Tibial nerve (tissue), 4 donors: ENCODE results near the gene CMIP. TPM values are rescaled to one million over a fixed set of nuclear protein-coding genes. Genes with fewer than 3 reads are reported as not detected.
A peak's percentile ranks its signal among the peaks of the same experiment; 100 is the strongest.

Experiments used
- DNase-seq, 2 donors: peaks; one replicate each; pipeline ENCODE4 v3.0.0-alpha.2; 2019; ENCODE audit warnings: low spot score in 2 of 2
- H3K27ac ChIP-seq, 4 donors: fragments of 200-600 bp; sonication (generic) in 3 of 4; one replicate each; pipeline ENCODE4 v1.5.1; 2017 to 2019; ENCODE audit warnings: mild to moderate bottlenecking in 1 of 4
- H3K27me3 ChIP-seq, 2 donors: fragments of 200-600 bp; sonication (generic) in 1 of 2; one replicate each; pipeline versions ENCODE4 v1.5.1 to v1.6.0; 2017 to 2019
- H3K36me3 ChIP-seq, 3 donors: fragments of 200-600 bp; sonication (generic); one replicate each; pipeline ENCODE4 v1.5.1; 2018 to 2019
- H3K4me1 ChIP-seq, 4 donors: fragments of 200-600 bp; sonication (generic) in 3 of 4; one replicate each; pipeline ENCODE4 v1.5.1; 2017 to 2019
- H3K4me3 ChIP-seq, 4 donors: fragments of 200-600 bp; sonication (generic) in 3 of 4; one replicate each; pipeline ENCODE4 v1.5.1; 2017 to 2019; ENCODE audit warnings: mild to moderate bottlenecking in 1 of 4, moderate library complexity in 1 of 4
- H3K9me3 ChIP-seq, 4 donors: fragments of 200-600 bp; sonication (generic) in 3 of 4; one replicate each; pipeline ENCODE4 v1.5.1; 2017 to 2019
- CTCF ChIP-seq, 5 experiments: fragments of 200-600 bp in 3 of 5; fragments of 450-650 bp in 2 of 5; sonication (generic) in 3 of 5; IDR thresholded peaks; one replicate each; pipeline ENCODE4 v1.5.1; 2016 to 2019; ENCODE audit warnings: antibody characterized with exemption in 5 of 5, mild to moderate bottlenecking in 3 of 5, moderate library complexity in 2 of 5
- EP300 ChIP-seq, 2 donors: sonication (generic); formaldehyde crosslinking; IDR thresholded peaks; one replicate each; pipeline ENCODE4 v1.6.1; 2017; ENCODE audit warnings: antibody characterized with exemption in 2 of 2, mild to moderate bottlenecking in 1 of 2
- POLR2A ChIP-seq, 2 donors: fragments of 450-650 bp; IDR thresholded peaks; one replicate each; pipeline ENCODE4 v1.6.1; 2017; ENCODE audit warnings: antibody characterized with exemption in 2 of 2, mild to moderate bottlenecking in 2 of 2, moderate library complexity in 2 of 2
- WGBS, 2 donors: methylation state at CpG; one replicate each; pipeline ENCODE4 v1.1.5; 2018; 5-methylcytosine and 5-hydroxymethylcytosine counted together
- total RNA-seq, 4 donors: library from RNA; depleted of rRNA; stranded (reverse); fragments of >200 nt; gene quantifications; one replicate each; pipeline ENCODE4 v1.1.0, GENCODE V29; 2016

CMIP gene
- total RNA-seq, 4 donors from 2014 or later, result 28.2 to 48.8 (median 31.8) TPM

DNA sequence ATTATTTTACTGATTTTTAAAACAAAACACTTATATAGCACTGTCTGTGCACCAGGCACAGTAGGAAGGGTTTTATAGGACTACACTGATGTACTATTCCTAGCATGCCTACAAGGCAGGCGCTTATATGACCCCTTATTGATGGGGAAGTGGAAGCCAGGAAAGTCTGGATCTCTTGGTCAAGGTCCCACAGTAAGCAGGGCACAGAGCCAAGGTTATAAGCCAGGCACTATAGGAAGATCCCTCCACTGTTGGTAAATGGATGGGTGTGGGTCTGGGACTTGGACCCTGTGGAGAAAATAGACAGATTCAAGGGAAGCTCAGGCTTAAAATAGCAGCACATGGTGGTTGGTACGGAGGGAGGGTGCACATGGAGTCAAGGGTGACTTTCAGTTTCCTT is 275.4 kb downstream of the CMIP start:
- H3K27ac ChIP-seq, result no peak overlapping the region
- no peak overlapping the region for H3K4me3 ChIP-seq
- 91 to 92% methylated on average over 2 of the region's 2 CpGs for WGBS, 2 donors
- H3K27me3 ChIP-seq, result no peaks in the 10 kb centered on the region
- H3K9me3 ChIP-seq, result no peaks in the 10 kb centered on the region
- no peak for TF ChIP-seq EP300 (IDR thresholded peaks at IDR 0.05)
- TF ChIP-seq CTCF (IDR thresholded peaks at IDR 0.05), result no peak
- no peak for TF ChIP-seq POLR2A (IDR thresholded peaks at IDR 0.05)
- no peaks in the 10 kb centered on the region for H3K36me3 ChIP-seq
- no peak for DNase-seq
- H3K4me1 ChIP-seq, result peaks cover 0 to 7% (median 2%) of the 10 kb centered on the region in 4 donors

GRCh38 chr16:81720973-81721906 is 276.6 kb downstream of the CMIP start:
- Histone ChIP-seq H3K4me3 (no peak overlapping the region), H3K36me3 (no peaks in the 10 kb centered on the region), H3K27ac (no peak overlapping the region), H3K4me1 (peaks cover 0 to 7% (median 2%) of the 10 kb centered on the region in 4 donors), H3K27me3 (no peaks in the 10 kb centered on the region), H3K9me3 (no peaks in the 10 kb centered on the region)
- DNase-seq, result no peak
- WGBS, 2 donors, result 71 to 77% methylated on average over 10 of the region's 10 CpGs
- TF ChIP-seq EP300 (IDR thresholded peaks at IDR 0.05) (no peak), POLR2A (IDR thresholded peaks at IDR 0.05) (no peak), CTCF (IDR thresholded peaks at IDR 0.05) (no peak)

DNA sequence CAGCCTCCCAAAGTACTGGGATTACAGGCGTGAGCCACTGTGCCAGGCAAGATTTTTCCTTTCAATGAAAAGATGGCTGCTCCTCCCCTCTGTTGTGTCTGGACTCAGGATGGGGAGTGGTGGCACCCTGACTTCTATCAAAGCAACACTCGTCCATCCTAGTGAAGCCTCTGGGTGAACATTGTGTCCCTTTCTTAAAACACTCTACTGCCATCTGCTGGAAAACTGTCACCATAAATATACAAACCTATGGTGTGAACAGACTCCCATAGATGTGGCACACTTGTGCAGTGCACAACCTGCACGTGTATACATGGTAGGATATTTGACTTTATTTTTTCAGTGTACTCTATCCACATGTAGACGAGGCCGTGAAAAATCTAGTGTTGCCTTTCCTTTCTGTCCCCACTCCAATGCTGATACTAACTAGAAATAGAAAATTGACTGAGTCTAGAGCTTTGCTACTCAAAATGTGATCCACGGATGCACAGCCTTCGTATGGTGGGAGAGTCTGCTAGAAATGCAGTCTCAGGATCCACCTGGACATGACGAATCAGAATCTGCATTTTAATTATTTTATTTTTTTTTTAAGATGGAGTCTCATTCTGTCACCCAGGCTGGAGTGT is 278.6 kb downstream of the CMIP start:
- H3K27ac ChIP-seq, result no peak overlapping the region
- no peaks in the 10 kb centered on the region for H3K36me3 ChIP-seq
- DNase-seq, result peak in 1 of 2 donors; percentile 89
- TF ChIP-seq POLR2A (IDR thresholded peaks at IDR 0.05), result no peak
- TF ChIP-seq EP300 (IDR thresholded peaks at IDR 0.05), result no peak
- TF ChIP-seq CTCF (IDR thresholded peaks at IDR 0.05), result peak; percentile 58 to 90 (median 75)
- no peaks in the 10 kb centered on the region for H3K9me3 ChIP-seq
- no peak overlapping the region for H3K4me3 ChIP-seq
- H3K4me1 ChIP-seq, result peaks cover 0 to 7% (median 0%) of the 10 kb centered on the region in 4 donors
- H3K27me3 ChIP-seq, result no peaks in the 10 kb centered on the region
- WGBS, 2 donors, result 42 to 44% methylated on average over 8 of the region's 8 CpGs

DNA sequence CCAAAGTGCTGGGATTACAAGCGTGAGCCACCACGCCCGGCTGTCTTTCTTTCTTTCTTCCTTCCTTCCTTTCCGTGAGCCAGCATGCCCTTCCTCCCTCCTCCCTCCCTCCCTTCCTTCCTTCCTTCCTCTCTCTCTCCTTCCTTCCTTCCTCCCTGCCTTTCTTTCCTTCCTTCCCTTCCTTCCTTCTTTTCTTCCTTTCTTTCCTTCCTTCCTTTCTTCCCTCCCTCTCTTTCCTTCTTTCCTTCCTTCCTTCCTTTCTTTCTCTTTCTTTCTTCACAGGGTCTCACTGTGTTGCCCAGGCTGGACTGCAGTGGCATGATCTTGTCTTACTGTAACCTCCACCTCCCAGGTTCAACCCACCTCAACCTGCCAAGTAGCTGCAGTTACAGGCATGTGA is 283.8 kb downstream of the CMIP start:
- no peak overlapping the region for H3K27ac ChIP-seq
- TF ChIP-seq EP300 (IDR thresholded peaks at IDR 0.05), result no peak
- no peak for TF ChIP-seq POLR2A (IDR thresholded peaks at IDR 0.05)
- TF ChIP-seq CTCF (IDR thresholded peaks at IDR 0.05), result no peak
- H3K9me3 ChIP-seq, result no peaks in the 10 kb centered on the region
- DNase-seq, result no peak
- H3K4me1 ChIP-seq, result peaks cover 0 to 13% (median 10%) of the 10 kb centered on the region in 4 donors
- H3K36me3 ChIP-seq, result no peaks in the 10 kb centered on the region
- 76 to 84% methylated on average over 4 of the region's 4 CpGs for WGBS, 2 donors
- H3K27me3 ChIP-seq, result no peaks in the 10 kb centered on the region
- no peak overlapping the region for H3K4me3 ChIP-seq

DNA sequence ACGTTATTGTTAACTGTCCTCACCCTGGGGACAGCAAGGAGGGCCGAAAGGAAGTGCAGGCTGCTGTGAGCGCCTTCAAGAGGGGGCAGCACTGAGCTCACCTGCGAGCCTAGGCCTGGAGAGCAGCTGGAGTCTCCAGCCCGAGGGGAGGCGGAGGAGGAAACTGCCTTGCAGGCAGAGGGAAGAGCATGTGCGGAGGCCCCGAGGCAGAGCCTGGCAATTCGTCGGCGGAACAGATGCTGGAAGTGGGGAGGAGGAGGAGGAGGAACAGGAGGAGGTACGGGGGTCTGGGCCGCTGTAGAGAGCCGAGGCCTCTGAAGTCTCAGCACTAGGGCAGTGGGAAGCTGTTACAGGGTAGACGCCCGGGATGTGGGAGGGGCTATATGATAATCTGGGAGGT is 284.8 kb downstream of the CMIP start:
- Histone ChIP-seq H3K9me3 (no peaks in the 10 kb centered on the region), H3K27ac (no peak overlapping the region), H3K4me3 (no peak overlapping the region), H3K36me3 (no peaks in the 10 kb centered on the region), H3K4me1 (peaks cover 0 to 13% (median 10%) of the 10 kb centered on the region in 4 donors), H3K27me3 (no peaks in the 10 kb centered on the region)
- TF ChIP-seq CTCF (IDR thresholded peaks at IDR 0.05), result no peak
- no peak for TF ChIP-seq EP300 (IDR thresholded peaks at IDR 0.05)
- no peak for TF ChIP-seq POLR2A (IDR thresholded peaks at IDR 0.05)
- DNase-seq, result no peak
- WGBS, 2 donors, result 82 to 86% methylated on average over 16 of the region's 16 CpGs
